ENCODE measurements around the gene NPR2.

Gene NPR2

GRCh38 chr9:35766997-35767396 is 24.4 kb upstream of the NPR2 start:
- FAIRE-seq, result no peak

- no peak for FAIRE-seq
Observed at GRCh38 chr9:35767458-35767857, 23.9 kb upstream of the NPR2 start.

GRCh38 chr9:35769763-35770162 is 21.6 kb upstream of the NPR2 start:
- FAIRE-seq, result no peak

- FAIRE-seq, result no peak
Observed at GRCh38 chr9:35771075-35771433, 20.3 kb upstream of the NPR2 start.

- no peak for FAIRE-seq
Observed at GRCh38 chr9:35771534-35771933, 19.9 kb upstream of the NPR2 start.

GRCh38 chr9:35771943-35772342 is 19.4 kb upstream of the NPR2 start:
- FAIRE-seq, result no peak

GRCh38 chr9:35774907-35775635 is 16.3 kb upstream of the NPR2 start:
- FAIRE-seq, result no peak

GRCh38 chr9:35776018-35776417 is 15.4 kb upstream of the NPR2 start:
- FAIRE-seq, result no peak

- FAIRE-seq, result no peak
Observed at GRCh38 chr9:35778496-35778895, 12.9 kb upstream of the NPR2 start.

GRCh38 chr9:35781066-35781465 is 10.3 kb upstream of the NPR2 start:
- FAIRE-seq, result no peak

- FAIRE-seq, result no peak
Observed at GRCh38 chr9:35783418-35783817, 8.0 kb upstream of the NPR2 start.

GRCh38 chr9:35789541-35789940 is 1.9 kb upstream of the NPR2 start:
- FAIRE-seq, result no peak

- no peak for FAIRE-seq
Observed at GRCh38 chr9:35790025-35790384, 1.4 kb upstream of the NPR2 start.

GRCh38 chr9:35790385-35791296 is 750 bp upstream of the NPR2 start:
- FAIRE-seq, result peak; percentile 94

GRCh38 chr9:35792024-35792813 is 828 bp downstream of the NPR2 start:
- no peak for FAIRE-seq

- FAIRE-seq, result no peak
Observed at GRCh38 chr9:35792826-35793225, 1.4 kb downstream of the NPR2 start.

GRCh38 chr9:35793461-35793860 is 2.1 kb downstream of the NPR2 start:
- no peak for FAIRE-seq

- no peak for FAIRE-seq
Observed at GRCh38 chr9:35795695-35796094, 4.3 kb downstream of the NPR2 start.

GRCh38 chr9:35797311-35798109 is 6.1 kb downstream of the NPR2 start:
- FAIRE-seq, result no peak

- FAIRE-seq, result no peak
Observed at GRCh38 chr9:35798658-35799374, 7.4 kb downstream of the NPR2 start.

- FAIRE-seq, result no peak
Observed at GRCh38 chr9:35800530-35800929, 9.1 kb downstream of the NPR2 start.
